Activated T-helper 9 cell treated with anti-CD3 and anti-CD28 coated beads, Interleukin-2, amount 50 U/mL, for 16 hours (primary cell): ENCODE results near the gene RAP2C.
"Not testable (repeated sequence)": the region's sequence is repeated elsewhere in the genome, so short reads cannot be mapped to it uniquely, and the experiment has no call there.

ENCODE experiments used
- DNase-seq: peaks from one replicate; pipeline ENCODE4 v3.0.0-alpha.2; 2020; ENCODE audit warnings: low read depth

RAP2C gene

GRCh38 chrX:132199941-132200340, 19.3 kb downstream of the RAP2C start:
- DNase-seq: no peak

GRCh38 chrX:132193872-132194574, 25.2 kb downstream of the RAP2C start:
- no peak for DNase-seq

- DNase-seq: no peak
Measured at GRCh38 chrX:132191938-132192337, 27.3 kb downstream of the RAP2C start.

GRCh38 chrX:132188175-132188574, 31.1 kb downstream of the RAP2C start:
- no peak for DNase-seq

- DNase-seq: no peak
Measured at GRCh38 chrX:132187451-132187850, 31.8 kb downstream of the RAP2C start.

GRCh38 chrX:132184871-132185270, 34.4 kb downstream of the RAP2C start:
- DNase-seq: no peak

GRCh38 chrX:132181364-132181763, 37.9 kb downstream of the RAP2C start:
- DNase-seq: no peak

GRCh38 chrX:132180929-132181328, 38.3 kb downstream of the RAP2C start:
- DNase-seq: no peak

GRCh38 chrX:132173647-132174046, 45.6 kb downstream of the RAP2C start:
- no peak for DNase-seq

GRCh38 chrX:132171881-132172280, 47.4 kb downstream of the RAP2C start:
- no peak for DNase-seq

GRCh38 chrX:132171478-132171877, 47.8 kb downstream of the RAP2C start:
- DNase-seq: no peak

GRCh38 chrX:132169554-132169953, 49.7 kb downstream of the RAP2C start:
- no peak for DNase-seq

GRCh38 chrX:132165651-132166050, 53.6 kb downstream of the RAP2C start:
- DNase-seq: no peak

GRCh38 chrX:132165005-132165404, 54.2 kb downstream of the RAP2C start:
- no peak for DNase-seq

- not testable (repeated sequence) for DNase-seq
Measured at GRCh38 chrX:132163094-132163493, 56.2 kb downstream of the RAP2C start.

- no peak for DNase-seq
Measured at GRCh38 chrX:132153166-132153565, 66.1 kb downstream of the RAP2C start.
